Common myeloid progenitor, CD34-positive (primary cell): Measurements from ENCODE around the gene HHIPL1.

Experiments used
- CTCF ChIA-PET: fragments of 350-600 bp; sonication (Branson Sonifier 250); formaldehyde crosslinking; loops from one replicate; lab custom pipeline; 2021; ENCODE audit warnings: antibody characterized with exemption; lab: Charles Lee
- POLR2A ChIA-PET: fragments of 350-600 bp; sonication (Branson Sonifier 250); formaldehyde crosslinking; loops from one replicate; lab custom pipeline; 2021; ENCODE audit warnings: antibody characterized with exemption; lab: Charles Lee
- DNase-seq, 3 donors: peaks; one replicate each; pipeline versions ENCODE4 v3.0.0 to v3.0.0-alpha.2; 2013
- H3K27ac ChIP-seq, 2 experiments: 1 replicate in 1 of 2; 2 replicates in 1 of 2; pipeline ENCODE4 v1.7.0; 2013; ENCODE audit warnings: inconsistent platforms in 2 of 2, low read length in 2 of 2, mild to moderate bottlenecking in 2 of 2, low read depth in 1 of 2, moderate library complexity in 1 of 2; ENCODE audit not compliant: severe bottlenecking in 2 of 2, insufficient read depth in 1 of 2, poor library complexity in 1 of 2
- H3K27me3 ChIP-seq, 5 experiments: replicated peaks in 2 of 5; 1 replicate in 3 of 5; 2 replicates in 2 of 5; pipeline versions ENCODE4 v1.6.1 to v1.7.0; 2013; ENCODE audit warnings: low read length in 4 of 5, mild to moderate bottlenecking in 2 of 5, moderate library complexity in 2 of 5, inconsistent platforms in 1 of 5; ENCODE audit not compliant: insufficient read depth in 5 of 5, control insufficient read depth in 4 of 5
- H3K36me3 ChIP-seq, 4 experiments: 1 replicate in 2 of 4; 2 replicates in 2 of 4; pipeline versions ENCODE4 v1.6.1 to v1.7.0; 2013; ENCODE audit warnings: low read length in 3 of 4, control low read depth in 1 of 4, mild to moderate bottlenecking in 1 of 4; ENCODE audit not compliant: control insufficient read depth in 4 of 4, insufficient read depth in 4 of 4
- H3K4me1 ChIP-seq, 4 experiments: 1 replicate in 3 of 4; 2 replicates in 1 of 4; pipeline versions ENCODE4 v1.6.1 to v1.7.1; 2013; ENCODE audit warnings: low read length in 3 of 4, mild to moderate bottlenecking in 3 of 4, control low read depth in 1 of 4, inconsistent platforms in 1 of 4, moderate library complexity in 1 of 4; ENCODE audit not compliant: control insufficient read depth in 4 of 4, insufficient read depth in 4 of 4; ENCODE audit errors: control extremely low read depth in 1 of 4
- H3K4me3 ChIP-seq, 7 experiments: 1 replicate in 4 of 7; 2 replicates in 3 of 7; pipeline versions ENCODE4 v1.5.1 to v1.7.0; 2013; ENCODE audit warnings: mild to moderate bottlenecking in 7 of 7, low read length in 6 of 7, moderate library complexity in 6 of 7, inconsistent platforms in 2 of 7, low read depth in 2 of 7, control low read depth in 1 of 7; ENCODE audit not compliant: insufficient read depth in 4 of 7, control insufficient read depth in 1 of 7; ENCODE audit errors: extremely low read depth in 1 of 7
- H3K9me3 ChIP-seq, 5 experiments: 1 replicate in 4 of 5; 2 replicates in 1 of 5; pipeline versions ENCODE4 v1.6.1 to v1.7.1; 2013; ENCODE audit warnings: low read length in 4 of 5, mild to moderate bottlenecking in 2 of 5, inconsistent platforms in 1 of 5, low read depth in 1 of 5, moderate library complexity in 1 of 5; ENCODE audit not compliant: control insufficient read depth in 4 of 5, insufficient read depth in 2 of 5; ENCODE audit errors: control extremely low read depth in 1 of 5
- WGBS: methylation state at CpG from one replicate; pipeline ENCODE4 v1.1.5; 2013; ENCODE audit not compliant: insufficient coverage; 5-methylcytosine and 5-hydroxymethylcytosine counted together

HHIPL1 gene

DNA sequence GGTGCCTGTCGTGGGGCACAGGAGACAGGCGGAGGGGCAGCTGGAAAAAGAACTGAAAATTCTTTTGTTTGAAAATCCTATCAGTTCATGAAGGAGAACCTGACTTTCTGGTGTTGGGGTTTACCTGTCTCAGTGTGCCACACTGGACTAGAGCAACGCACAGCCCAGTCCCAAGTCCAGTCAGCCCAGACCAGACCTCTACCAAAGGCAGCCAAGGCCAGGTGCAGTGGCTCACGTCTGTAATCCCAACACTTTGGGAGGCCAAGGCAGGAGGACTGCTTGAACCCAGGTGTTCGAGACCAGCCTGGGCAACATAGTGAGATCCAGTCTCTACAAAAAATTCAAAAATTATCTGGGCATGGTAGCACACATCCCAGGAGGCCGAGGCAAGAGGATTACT is 45.5 kb upstream of the HHIPL1 start:
- Histone ChIP-seq H3K27ac (no peak overlapping the region), H3K4me1 (peaks cover 0 to 13% (median 3%) of the 10 kb centered on the region in 4 experiments), H3K36me3 (no peaks in the 10 kb centered on the region), H3K4me3 (no peak overlapping the region), H3K9me3 (peaks cover 0 to 8% (median 0%) of the 10 kb centered on the region in 5 experiments), H3K27me3 (peaks cover 0 to 39% (median 16%) of the 10 kb centered on the region in 5 experiments)
- no peak for DNase-seq
- ChIA-PET POLR2A (no interaction called here), CTCF (no interaction called here)
- 82% methylated on average over 5 of the region's 6 CpGs for WGBS

DNA sequence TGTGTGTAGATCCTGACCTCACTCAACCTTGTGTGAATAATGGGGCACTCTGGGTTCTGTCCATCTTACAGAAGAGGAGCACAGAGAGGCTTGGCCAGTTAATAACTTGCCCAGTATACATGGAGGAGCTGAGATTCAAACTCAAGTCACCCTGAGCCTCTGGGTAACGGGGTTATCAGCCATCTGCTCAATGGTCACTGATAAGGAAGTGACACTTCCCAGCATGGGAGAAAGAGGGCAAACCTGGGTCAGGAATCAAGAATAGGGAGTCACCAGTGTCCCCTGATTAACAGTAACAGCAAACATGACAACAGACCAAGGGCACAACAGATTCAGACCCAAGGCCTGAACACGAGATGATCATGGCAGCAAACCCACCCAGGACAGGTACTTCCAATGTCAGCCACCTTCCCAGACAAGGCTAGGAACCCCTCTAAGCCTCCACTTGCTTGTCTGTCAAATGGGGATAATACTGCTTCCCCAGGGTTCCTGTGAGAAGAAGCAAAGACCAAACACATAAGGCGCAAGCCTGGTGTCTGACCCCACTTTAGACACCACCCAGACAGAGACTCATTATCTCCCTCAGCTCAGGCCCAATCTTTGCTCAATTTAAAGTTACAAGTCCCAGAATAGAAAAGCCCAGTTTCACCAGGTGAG is 44.6 kb upstream of the HHIPL1 start:
- ChIA-PET CTCF (no interaction called here), POLR2A (no interaction called here)
- WGBS, result 100% methylated on average over 3 of the region's 3 CpGs
- Histone ChIP-seq H3K9me3 (peaks cover 0 to 8% (median 0%) of the 10 kb centered on the region in 5 experiments), H3K27ac (no peak overlapping the region), H3K27me3 (peaks cover 0 to 39% (median 16%) of the 10 kb centered on the region in 5 experiments), H3K36me3 (no peaks in the 10 kb centered on the region), H3K4me1 (peaks cover 0 to 17% (median 10%) of the 10 kb centered on the region in 4 experiments), H3K4me3 (no peak overlapping the region)
- no peak for DNase-seq

DNA sequence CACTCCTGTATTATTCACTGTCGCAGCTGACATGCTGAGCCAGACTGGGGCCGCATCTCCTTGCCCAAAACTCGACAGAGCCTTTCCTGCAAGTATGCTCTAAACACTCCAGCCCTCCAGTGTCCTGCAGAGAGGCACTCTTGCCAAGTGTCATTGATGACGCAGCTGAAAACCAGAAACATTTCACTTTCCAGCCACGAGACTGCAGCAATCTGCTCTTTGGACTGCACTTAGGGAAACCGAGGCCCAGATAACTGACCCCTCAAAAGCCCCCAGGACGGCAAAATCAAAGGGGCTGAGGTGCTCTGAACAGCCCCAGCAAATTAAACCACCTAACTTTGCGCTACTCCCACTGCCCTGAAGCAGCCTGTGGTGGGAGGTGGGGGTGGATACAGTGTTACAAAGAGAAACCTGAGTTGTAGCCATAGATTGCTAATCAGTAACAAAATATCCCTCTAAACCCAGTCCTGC is 43.5 kb upstream of the HHIPL1 start:
- H3K4me3 ChIP-seq, result no peak overlapping the region
- H3K27me3 ChIP-seq, result peaks cover 0 to 42% (median 22%) of the 10 kb centered on the region in 5 experiments
- no peak for DNase-seq
- peaks cover 0 to 8% (median 0%) of the 10 kb centered on the region in 5 experiments for H3K9me3 ChIP-seq
- CTCF ChIA-PET, result no interaction called here
- no peaks in the 10 kb centered on the region for H3K36me3 ChIP-seq
- peaks cover 3 to 23% (median 14%) of the 10 kb centered on the region in 4 experiments for H3K4me1 ChIP-seq
- H3K27ac ChIP-seq, result no peak overlapping the region
- WGBS, result 84% methylated on average over 6 of the region's 8 CpGs
- POLR2A ChIA-PET, result no interaction called here

DNA sequence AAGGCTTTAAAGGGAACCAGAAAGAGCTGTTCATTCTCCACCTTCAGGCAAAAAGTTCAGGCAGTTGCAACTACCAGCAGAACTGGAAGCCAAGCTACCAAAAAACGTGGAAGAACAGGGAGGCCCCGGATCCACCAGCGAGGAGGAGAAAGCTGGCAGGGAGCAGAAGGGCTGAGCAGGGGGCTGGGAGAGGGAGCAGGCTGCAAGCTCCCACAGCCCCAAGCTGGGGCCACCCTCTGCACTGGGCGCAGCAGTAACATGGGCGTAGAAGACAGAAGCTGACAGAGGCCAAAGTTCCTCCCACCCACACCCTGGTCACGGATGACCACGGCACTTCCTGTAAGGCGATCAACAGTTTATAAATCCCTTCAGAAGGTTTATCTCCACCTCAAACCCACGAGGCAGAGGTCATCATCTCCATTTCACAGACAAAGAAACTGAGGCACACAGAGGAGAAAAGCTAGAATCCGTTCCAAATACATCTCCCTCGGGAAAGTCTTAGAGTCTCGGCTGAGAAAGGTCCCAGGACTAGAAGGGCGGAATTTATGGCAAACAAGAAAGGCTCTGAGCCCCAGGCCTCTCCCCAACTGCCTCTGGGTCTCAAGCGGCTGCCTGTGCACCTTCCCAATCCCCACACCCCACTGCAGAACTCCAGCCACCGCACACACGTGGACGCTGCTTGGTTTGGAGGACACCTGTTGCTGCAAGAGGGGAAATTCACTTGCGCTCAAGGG is 42.7 kb upstream of the HHIPL1 start:
- no peaks in the 10 kb centered on the region for H3K36me3 ChIP-seq
- H3K27ac ChIP-seq, result no peak overlapping the region
- WGBS, result 68% methylated on average over 15 of the region's 18 CpGs
- H3K27me3 ChIP-seq, result peaks cover 0 to 42% (median 24%) of the 10 kb centered on the region in 5 experiments
- ChIA-PET CTCF (no interaction called here), POLR2A (no interaction called here)
- H3K4me3 ChIP-seq, result no peak overlapping the region
- DNase-seq, result peak in 1 of 3 donors; percentile 5
- H3K4me1 ChIP-seq, result peaks cover 3 to 23% (median 14%) of the 10 kb centered on the region in 4 experiments
- H3K9me3 ChIP-seq, result peaks cover 0 to 8% (median 0%) of the 10 kb centered on the region in 5 experiments

DNA sequence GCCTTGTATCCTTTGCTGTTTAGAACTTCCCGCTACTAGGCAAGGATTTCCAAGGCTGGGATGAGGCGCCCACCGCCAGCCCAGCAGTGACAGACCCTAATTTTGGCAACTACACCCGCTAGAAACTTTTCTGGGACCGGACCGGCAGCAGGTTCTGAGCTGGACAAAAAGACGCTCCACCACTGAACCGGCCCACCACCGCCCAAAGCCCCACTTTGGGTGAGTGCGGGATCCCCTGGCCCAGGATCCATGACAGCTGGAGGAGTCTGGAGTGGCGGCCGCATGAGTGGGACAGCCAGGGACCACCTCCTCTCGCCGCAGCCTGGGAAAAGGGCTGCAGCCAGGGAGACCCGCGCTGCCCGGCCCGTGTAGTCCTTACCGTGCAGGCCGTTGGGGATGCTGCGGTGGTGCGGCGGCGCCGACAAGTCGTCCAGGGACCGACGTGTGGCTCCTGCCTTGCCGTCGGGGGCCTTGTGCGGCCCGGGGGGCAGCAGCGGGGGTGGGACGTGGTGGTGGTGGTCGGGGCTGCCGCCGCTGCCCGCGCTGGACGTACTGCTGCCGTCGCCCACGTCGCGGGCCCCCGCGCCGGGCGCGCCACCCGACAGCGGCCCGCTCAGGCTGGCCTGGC is 42.0 kb upstream of the HHIPL1 start:
- H3K27ac ChIP-seq, result no peak overlapping the region
- H3K9me3 ChIP-seq, result peaks cover 0 to 8% (median 0%) of the 10 kb centered on the region in 5 experiments
- H3K4me1 ChIP-seq, result peaks cover 3 to 23% (median 14%) of the 10 kb centered on the region in 4 experiments
- CTCF ChIA-PET, result interaction anchor here (0.9 to 1.2 kb wide), 2 partner anchors 9 to 23 kb away, joined by 3 read pairs; no protein-coding TSS in a partner anchor
- DNase-seq, result no peak
- WGBS, result 32% methylated on average over 50 of the region's 53 CpGs
- no peaks in the 10 kb centered on the region for H3K36me3 ChIP-seq
- H3K4me3 ChIP-seq, result no peak overlapping the region
- POLR2A ChIA-PET, result interaction anchor here (0.6 kb wide), 1 partner anchor 149 kb away, joined by 5 read pairs; no protein-coding TSS in a partner anchor
- peaks cover 0 to 42% (median 25%) of the 10 kb centered on the region in 5 experiments for H3K27me3 ChIP-seq

DNA sequence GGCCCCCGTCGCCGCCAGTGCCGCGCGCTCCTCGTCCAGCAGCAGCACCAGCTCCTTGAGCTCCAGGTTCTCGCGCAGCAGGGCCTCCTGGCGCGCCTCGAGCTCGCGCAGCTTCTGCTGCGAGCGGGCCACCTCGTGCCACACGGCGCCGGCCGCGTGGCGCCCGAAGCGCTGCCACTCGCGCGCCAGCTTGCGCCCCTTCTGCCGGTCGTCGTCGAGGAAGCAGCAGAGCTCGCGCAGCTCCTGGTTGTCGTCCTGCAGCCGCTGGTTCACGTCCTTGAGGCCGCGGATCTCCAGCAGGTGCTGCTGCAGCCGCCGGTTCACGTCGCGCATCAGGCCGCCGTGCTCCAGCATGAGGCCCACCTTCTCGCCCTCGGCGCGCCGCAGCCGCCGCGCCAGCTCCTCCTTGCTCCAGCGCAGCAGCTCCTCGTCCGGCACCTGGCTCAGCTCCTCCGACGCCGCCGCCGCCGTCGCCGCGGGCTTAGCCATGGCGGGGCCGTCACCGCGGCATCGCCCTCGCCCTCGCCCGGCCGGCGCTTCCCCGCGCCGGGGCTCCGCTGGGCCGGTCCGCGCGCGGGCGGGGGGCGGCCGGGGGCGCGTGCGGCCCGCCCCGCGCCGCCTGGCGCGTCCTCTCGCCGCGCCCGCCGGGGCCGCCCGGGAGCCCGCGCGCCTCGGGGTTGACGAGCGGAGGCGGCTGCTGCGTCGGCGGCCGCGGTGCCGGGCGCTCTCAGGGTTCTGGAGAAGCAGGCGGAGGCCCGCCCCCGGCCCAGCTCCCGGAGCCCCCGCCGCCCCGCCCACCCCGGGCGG is 41.3 kb upstream of the HHIPL1 start, which contains the start of gene CCDC85C:
TSS of gene CCDC85C (minus strand) at position 737 of the 807 bp plus-strand sequence. CDS start at position 489, 248 bp downstream.
- CTCF ChIA-PET, result interaction anchor here (0.9 to 1.6 kb wide), 3 partner anchors 10 to 24 kb away, joined by 3 read pairs; no protein-coding TSS in a partner anchor
- H3K27me3 ChIP-seq, result peaks cover 0 to 42% (median 26%) of the 10 kb centered on the region in 5 experiments
- H3K9me3 ChIP-seq, result peaks cover 0 to 8% (median 0%) of the 10 kb centered on the region in 5 experiments
- H3K4me3 ChIP-seq, result peak within 1 kb of the TSS; percentile 40 to 83 (median 67)
- POLR2A ChIA-PET, result interaction anchor here (0.6 kb wide), 3 partner anchors 88 to 212 kb away, joined by 3 to 5 read pairs (median 3); no protein-coding TSS in a partner anchor
- DNase-seq, result peak; percentile 49 to 80 (median 64)
- H3K27ac ChIP-seq, result peak within 1 kb of the TSS in 1 of 2 experiments; percentile 58
- H3K4me1 ChIP-seq, result peaks cover 3 to 23% (median 14%) of the 10 kb centered on the region in 4 experiments
- no peaks in the 10 kb centered on the region for H3K36me3 ChIP-seq
- 4% methylated on average over 112 of the region's 128 CpGs for WGBS
